ENCODE results near the gene PHTF2. TPM values are rescaled to one million over a fixed set of nuclear protein-coding genes. Genes with fewer than 3 reads are reported as not detected.

The PHTF2 gene
- total RNA-seq, 1 donor from 2014 or later: 38.6 TPM

GRCh38 chr7:77786018-77786417 lies 12.6 kb upstream of the PHTF2 start:
- Mint-ChIP-seq H3K9me3 (peaks cover 8% of the 10 kb centered on the region), H3K4me3 (no peak overlapping the region), H3K27ac (no peak overlapping the region), H3K4me1 (no peaks in the 10 kb centered on the region), H3K27me3 (ENCODE audit: insufficient read depth, low read depth) (no peaks in the 10 kb centered on the region), H3K36me3 (peaks cover 27% of the 10 kb centered on the region)
- Histone ChIP-seq H3K27ac (no peak overlapping the region), H3K36me3 (peaks cover 3% of the 10 kb centered on the region), H4K20me1 (ENCODE audit: low read depth) (no peaks in the 10 kb centered on the region), H3K9me3 (ENCODE audit: low read depth) (no peaks in the 10 kb centered on the region), H3K4me3 (no peak overlapping the region), H3F3A (ENCODE audit: low read depth) (peaks cover 3% of the 10 kb centered on the region), H3K9ac (no peak overlapping the region), H3K27me3 (no peaks in the 10 kb centered on the region), H2AFZ (replicated peaks) (no peak overlapping the region), H3K4me1 (no peaks in the 10 kb centered on the region), H3K4me2 (no peak overlapping the region), H3K79me2 (ENCODE audit: low read depth) (no peaks in the 10 kb centered on the region)
- no peak for DNase-seq (ENCODE audit: low spot score)
- no peak for TF ChIP-seq EZH2phosphoT487 (IDR thresholded peaks at IDR 0.05)
- TF ChIP-seq, protein P1, sequence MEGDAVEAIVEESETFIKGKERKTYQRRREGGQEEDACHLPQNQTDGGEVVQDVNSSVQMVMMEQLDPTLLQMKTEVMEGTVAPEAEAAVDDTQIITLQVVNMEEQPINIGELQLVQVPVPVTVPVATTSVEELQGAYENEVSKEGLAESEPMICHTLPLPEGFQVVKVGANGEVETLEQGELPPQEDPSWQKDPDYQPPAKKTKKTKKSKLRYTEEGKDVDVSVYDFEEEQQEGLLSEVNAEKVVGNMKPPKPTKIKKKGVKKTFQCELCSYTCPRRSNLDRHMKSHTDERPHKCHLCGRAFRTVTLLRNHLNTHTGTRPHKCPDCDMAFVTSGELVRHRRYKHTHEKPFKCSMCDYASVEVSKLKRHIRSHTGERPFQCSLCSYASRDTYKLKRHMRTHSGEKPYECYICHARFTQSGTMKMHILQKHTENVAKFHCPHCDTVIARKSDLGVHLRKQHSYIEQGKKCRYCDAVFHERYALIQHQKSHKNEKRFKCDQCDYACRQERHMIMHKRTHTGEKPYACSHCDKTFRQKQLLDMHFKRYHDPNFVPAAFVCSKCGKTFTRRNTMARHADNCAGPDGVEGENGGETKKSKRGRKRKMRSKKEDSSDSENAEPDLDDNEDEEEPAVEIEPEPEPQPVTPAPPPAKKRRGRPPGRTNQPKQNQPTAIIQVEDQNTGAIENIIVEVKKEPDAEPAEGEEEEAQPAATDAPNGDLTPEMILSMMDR (IDR thresholded peaks at IDR 0.05): no peak
- TF ChIP-seq EZH2 (IDR thresholded peaks at IDR 0.05): no peak

- Histone ChIP-seq H3K9me3 (ENCODE audit: low read depth) (no peaks in the 10 kb centered on the region), H3F3A (ENCODE audit: low read depth) (peaks cover 7% of the 10 kb centered on the region), H3K27me3 (no peaks in the 10 kb centered on the region), H3K27ac (no peak overlapping the region), H2AFZ (replicated peaks) (no peak overlapping the region), H3K36me3 (peaks cover 3% of the 10 kb centered on the region), H3K9ac (no peak overlapping the region), H3K4me3 (no peak overlapping the region), H3K79me2 (ENCODE audit: low read depth) (no peaks in the 10 kb centered on the region), H4K20me1 (ENCODE audit: low read depth) (peaks cover 2% of the 10 kb centered on the region), H3K4me1 (no peaks in the 10 kb centered on the region), H3K4me2 (no peak overlapping the region)
- Mint-ChIP-seq H3K27me3 (ENCODE audit: insufficient read depth, low read depth) (no peaks in the 10 kb centered on the region), H3K4me1 (no peaks in the 10 kb centered on the region), H3K36me3 (peaks cover 24% of the 10 kb centered on the region), H3K27ac (no peak overlapping the region), H3K4me3 (no peak overlapping the region), H3K9me3 (peaks cover 8% of the 10 kb centered on the region)
- DNase-seq (ENCODE audit: low spot score): no peak
- no peak for TF ChIP-seq EZH2phosphoT487 (IDR thresholded peaks at IDR 0.05)
- TF ChIP-seq EZH2 (IDR thresholded peaks at IDR 0.05): no peak
- TF ChIP-seq, protein P1 (IDR thresholded peaks at IDR 0.05): no peak
Observed at GRCh38 chr7:77786741-77787140, 11.8 kb upstream of the PHTF2 start.

DNA sequence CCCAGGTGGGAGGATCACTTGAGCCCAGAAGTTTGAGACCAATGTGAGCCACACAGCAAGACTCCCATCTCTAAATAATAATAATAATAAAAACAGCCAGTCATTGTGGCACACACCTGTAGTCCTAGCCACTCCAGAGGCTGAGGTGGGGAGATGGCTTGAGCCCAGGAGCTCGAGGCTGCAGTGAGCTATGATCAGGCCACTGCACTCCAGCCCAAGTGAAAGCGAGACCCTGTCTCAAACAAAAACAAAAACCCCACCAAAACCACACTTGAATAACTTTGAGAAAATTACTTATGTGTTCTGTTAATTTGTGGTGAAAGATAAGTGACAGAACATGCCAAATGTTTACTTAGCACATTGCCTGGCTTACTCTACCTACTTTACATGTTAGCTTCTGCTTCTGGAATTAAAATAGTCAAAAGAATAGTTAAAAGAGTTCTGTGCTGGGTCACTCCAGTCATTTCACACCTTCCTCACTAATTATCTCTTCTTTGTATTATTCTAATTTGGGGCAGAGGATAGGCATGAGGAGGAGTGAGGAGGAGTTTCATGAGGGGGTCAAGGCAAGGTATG lies 10.2 kb upstream of the PHTF2 start:
- TF ChIP-seq EZH2 (IDR thresholded peaks at IDR 0.05): no peak
- TF ChIP-seq EZH2phosphoT487 (IDR thresholded peaks at IDR 0.05): no peak
- TF ChIP-seq, protein P1 (IDR thresholded peaks at IDR 0.05): no peak
- H3F3A ChIP-seq (ENCODE audit: low read depth): peaks cover 13% of the 10 kb centered on the region

More for the DNA sequence above, 10.2 kb upstream of the PHTF2 start:
- H3K27me3 ChIP-seq: no peaks in the 10 kb centered on the region
- DNase-seq (ENCODE audit: low spot score): no peak
- no peak overlapping the region for H3K9ac ChIP-seq
- H3K27ac ChIP-seq: no peak overlapping the region
- no peak overlapping the region for H3K4me3 ChIP-seq
- H3K79me2 ChIP-seq (ENCODE audit: low read depth): peaks cover under 1% of the 10 kb centered on the region
- Mint-ChIP-seq H3K4me1 (no peaks in the 10 kb centered on the region), H3K27ac (no peak overlapping the region), H3K36me3 (peaks cover 23% of the 10 kb centered on the region), H3K9me3 (peaks cover 8% of the 10 kb centered on the region), H3K27me3 (ENCODE audit: insufficient read depth, low read depth) (no peaks in the 10 kb centered on the region), H3K4me3 (no peak overlapping the region)
- no peak overlapping the region for H2AFZ ChIP-seq (replicated peaks)
- no peaks in the 10 kb centered on the region for H3K9me3 ChIP-seq (ENCODE audit: low read depth)
- no peaks in the 10 kb centered on the region for H3K4me1 ChIP-seq
- peaks cover under 1% of the 10 kb centered on the region for H3K36me3 ChIP-seq
- no peak overlapping the region for H3K4me2 ChIP-seq
- peaks cover 6% of the 10 kb centered on the region for H4K20me1 ChIP-seq (ENCODE audit: low read depth)
